ENCODE data around the gene SLC15A4.
"Not testable (repeated sequence)": the region's sequence is repeated elsewhere in the genome, so short reads cannot be mapped to it uniquely, and the experiment has no call there.

The SLC15A4 gene

GRCh38 chr12:128814411-128815261, 9.1 kb downstream of the SLC15A4 start:
- no peak for DNase-seq (ENCODE audit: low read depth in 2 of 2)

DNA sequence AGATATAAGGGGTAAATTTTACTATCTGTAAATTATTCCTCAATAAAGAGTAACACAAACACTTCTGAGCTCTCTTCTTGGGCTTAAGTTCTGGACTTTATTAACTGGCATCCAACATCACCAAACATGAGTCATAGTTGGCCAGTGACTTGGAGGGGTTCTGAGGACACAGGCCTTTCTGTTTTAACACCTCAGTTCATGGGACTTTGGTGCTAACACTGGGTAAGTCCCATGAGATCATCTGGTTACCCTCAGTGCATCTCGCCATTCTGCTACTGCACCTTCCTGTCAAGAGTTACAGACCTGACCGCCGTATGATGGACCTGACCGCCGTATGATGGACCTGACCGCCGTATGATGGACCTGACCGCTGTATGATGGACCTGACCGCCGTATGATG, 9.9 kb downstream of the SLC15A4 start:
- no peak for DNase-seq (ENCODE audit: low read depth in 2 of 2)

GRCh38 chr12:128813392-128813791, 10.4 kb downstream of the SLC15A4 start:
- no peak for DNase-seq (ENCODE audit: low read depth in 2 of 2)

DNA sequence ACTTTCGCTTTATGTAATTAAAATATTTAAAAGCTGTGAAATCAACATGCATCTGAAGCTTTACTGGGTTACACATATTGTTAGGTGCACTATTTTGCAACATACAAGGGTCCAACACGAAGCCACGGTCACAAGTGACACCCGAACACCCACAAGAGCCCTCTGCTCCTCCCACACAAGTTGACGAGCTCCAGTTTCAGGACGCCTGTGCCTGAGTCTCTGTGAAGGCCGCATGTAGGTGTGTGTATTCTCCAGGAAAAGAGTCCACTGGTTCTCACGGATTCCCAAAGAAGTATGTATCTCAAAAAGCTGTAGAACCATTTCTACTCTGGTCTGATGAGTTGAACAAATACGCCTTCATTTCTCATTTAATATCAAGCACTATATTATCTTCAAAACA, 12.0 kb downstream of the SLC15A4 start:
- no peak for DNase-seq (ENCODE audit: low read depth in 2 of 2)

GRCh38 chr12:128810182-128811127, 13.3 kb downstream of the SLC15A4 start:
- DNase-seq (ENCODE audit: low read depth in 2 of 2): no peak

GRCh38 chr12:128808651-128809050, 15.1 kb downstream of the SLC15A4 start:
- DNase-seq (ENCODE audit: low read depth in 2 of 2): no peak

- DNase-seq (ENCODE audit: low read depth in 2 of 2): no peak
Observed at GRCh38 chr12:128807161-128807724, 16.5 kb downstream of the SLC15A4 start.

- no peak for DNase-seq (ENCODE audit: low read depth in 2 of 2)
Observed at GRCh38 chr12:128806573-128806972, 17.2 kb downstream of the SLC15A4 start.

DNA sequence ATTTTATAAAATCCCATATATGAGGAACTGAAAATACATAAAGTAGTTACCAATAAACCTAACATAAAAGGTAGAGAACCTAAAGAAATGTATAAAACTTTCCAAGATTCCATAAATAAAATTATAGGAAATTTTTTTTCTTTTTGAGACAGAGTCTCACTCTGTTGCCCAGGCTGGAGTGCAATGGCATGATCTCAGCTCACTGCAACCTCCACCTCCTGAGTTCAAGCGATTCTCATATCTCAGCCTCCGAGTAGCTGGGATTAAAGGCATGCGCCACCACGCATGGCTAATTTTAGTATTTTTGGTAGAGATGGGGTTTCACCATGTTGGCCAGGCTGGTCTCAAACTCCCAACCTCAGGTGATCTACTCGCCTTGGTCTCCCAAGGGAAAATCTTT, 18.4 kb downstream of the SLC15A4 start:
- not testable (repeated sequence) for DNase-seq (ENCODE audit: low read depth in 2 of 2)

DNA sequence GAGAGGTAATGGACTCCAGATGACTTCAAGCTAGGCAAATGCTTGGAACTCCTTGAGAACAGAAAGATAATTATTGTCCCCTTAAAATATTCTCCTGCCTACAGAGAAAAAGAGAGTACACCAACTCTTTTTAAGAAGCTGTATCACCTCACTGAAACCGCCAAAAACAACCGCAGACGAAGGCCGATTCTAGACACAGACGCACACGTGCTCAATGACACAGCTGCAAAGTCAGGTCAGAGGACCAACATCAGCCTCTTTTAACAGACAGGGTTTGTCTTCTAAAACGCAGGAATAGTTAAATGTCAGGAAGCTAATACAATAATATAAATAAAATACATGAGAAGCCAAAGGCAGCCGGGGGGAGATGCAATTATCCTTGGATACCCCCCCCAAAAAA, 19.0 kb downstream of the SLC15A4 start:
- no peak for DNase-seq (ENCODE audit: low read depth in 2 of 2)

DNA sequence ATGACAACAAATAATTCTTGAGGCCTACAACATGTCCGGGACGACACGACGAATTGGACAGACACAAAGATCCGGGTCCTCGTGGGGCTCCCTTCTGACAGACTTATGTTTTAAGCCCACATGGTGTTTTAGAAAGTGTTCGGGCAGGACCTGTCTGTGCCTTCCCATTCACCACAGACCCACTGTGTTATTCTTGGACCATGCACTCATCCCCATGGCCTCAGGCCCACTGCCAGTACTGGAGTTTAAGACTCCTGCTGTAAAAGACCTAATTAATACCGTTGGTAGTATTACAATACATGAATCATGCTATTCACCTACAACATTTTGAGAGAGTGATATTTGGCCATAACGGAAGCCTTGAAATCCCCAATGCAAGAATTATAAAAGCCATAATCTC, 20.0 kb downstream of the SLC15A4 start:
- no peak for DNase-seq (ENCODE audit: low read depth in 2 of 2)

DNA sequence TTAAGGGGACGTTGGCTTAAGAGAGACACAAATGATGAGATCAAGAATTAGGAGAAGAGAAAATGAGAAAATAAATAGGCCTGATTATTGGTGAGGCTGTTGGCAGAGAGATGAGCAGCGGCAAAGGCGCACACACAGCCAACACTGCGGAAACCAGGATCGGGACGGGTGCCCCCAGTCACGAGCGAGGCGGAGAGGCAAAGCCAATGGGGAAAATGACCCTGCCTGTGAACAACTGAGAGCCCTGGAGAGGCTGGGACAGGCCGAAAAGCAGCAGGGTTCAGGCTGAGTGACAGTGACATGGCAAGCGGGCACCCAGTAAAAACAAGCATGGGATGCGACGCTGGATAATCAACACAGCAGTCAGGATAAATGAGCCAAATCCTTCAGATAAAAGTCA, 21.0 kb downstream of the SLC15A4 start:
- DNase-seq (ENCODE audit: low read depth in 2 of 2): no peak

- no peak for DNase-seq (ENCODE audit: low read depth in 2 of 2)
Observed at GRCh38 chr12:128801879-128802391, 21.8 kb downstream of the SLC15A4 start.

DNA sequence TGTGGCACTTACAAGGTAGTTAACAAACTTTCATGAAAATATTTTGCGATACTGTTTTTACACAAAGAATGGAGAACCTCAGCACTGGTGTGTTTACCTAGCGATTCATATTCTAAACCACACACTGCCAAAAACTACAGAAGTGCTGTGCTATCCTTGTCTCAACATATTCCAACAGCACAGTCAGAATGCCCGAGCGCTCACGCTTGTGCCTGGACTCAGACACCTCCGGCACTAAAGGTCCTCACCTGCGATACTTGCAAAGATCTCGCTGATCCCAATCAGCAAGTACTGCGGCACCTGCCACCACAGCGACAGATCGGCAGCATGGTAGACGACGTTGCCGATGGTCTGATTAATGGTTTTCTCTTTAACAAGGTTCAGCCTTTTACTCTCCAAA, 23.2 kb downstream of the SLC15A4 start:
- no peak for DNase-seq (ENCODE audit: low read depth in 2 of 2)

- DNase-seq (ENCODE audit: low read depth in 2 of 2): no peak
Observed at GRCh38 chr12:128798571-128799341, 25.0 kb downstream of the SLC15A4 start.

DNA sequence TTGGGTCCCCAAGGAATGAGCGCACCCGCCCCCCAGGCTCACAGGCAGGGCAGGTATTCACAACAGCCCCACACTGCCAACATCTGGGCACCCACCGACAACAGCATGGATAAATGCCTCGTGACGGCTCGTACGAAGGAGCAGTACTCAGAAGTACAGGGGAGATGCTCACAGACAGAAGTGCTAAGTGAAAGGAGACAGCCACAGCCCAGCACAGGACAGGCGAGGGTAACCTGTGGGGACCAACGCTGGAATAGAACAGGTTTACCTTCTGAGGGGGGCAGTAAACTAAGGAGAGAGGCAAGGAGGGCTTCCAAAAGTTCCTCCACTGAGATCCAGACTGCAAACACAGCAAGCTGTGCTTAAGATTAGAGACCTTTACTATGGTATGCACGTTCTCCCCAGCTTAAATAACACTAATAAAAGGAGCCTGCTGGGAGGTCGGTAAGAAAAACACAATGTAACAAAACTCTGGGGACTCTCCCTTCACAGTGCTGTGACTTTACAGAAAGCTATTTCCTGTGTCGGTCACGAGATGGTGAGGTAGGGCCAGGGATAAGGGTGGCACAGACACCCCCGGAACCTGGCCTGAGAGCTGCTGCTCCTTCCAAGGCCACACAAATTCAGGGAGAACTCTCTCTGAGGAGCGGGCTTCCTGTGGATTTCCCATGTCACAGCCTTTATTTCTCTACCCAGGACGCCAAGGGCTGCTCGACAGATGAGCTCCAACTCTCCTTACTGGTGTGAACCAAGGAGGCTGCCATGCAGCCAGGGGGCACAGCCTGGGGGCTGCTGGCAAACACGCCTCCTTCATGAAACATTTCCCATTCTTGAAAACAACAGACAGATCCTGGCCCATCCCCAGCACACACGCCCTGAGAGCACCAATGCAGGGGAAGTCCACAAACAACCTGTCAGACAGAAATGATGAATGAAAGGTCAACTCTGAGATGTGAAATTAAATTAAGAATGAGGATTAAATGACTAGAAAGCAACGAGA, 26.3 kb downstream of the SLC15A4 start:
- DNase-seq (ENCODE audit: low read depth in 2 of 2): no peak

GRCh38 chr12:128796439-128797118, 27.2 kb downstream of the SLC15A4 start:
- DNase-seq (ENCODE audit: low read depth in 2 of 2): no peak

DNA sequence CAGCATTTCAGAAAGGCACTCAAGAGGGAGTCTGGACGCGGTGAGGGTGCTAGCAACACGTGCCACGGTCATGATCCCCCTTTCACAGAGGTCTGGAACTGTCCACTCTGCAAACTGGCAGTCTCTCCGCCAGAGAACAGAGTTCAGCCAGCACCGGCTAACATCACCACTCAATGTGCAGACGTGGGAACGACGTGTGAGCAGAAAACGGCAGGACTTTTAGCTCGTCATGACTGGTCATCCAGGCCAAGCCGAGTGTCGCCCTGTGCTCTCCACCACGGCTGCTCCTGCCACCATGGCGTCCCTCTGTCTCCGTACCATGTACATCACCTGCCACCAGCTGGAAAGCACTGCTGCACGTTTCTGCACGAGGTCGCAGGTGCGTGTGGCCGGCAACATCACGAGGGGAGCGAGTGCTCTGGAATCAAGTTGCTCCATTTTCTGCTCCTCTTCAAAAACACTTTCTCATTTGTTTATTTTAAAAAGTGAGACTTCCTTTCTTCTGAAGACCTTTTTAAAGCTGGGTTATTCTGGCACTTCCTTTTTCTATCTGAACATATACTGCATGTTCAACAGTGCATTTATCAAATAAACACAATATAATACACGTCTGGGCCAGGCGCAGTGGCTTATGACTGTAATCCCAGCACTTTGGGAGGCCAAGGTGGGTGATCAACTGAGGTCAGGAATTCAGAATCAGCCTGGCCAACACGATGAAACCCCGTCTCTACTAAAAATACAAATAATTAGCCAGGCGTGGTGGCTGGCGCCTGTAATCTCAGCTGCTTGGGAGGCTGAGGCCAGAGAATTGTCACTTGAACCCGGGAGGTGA, 28.0 kb downstream of the SLC15A4 start:
- no peak for DNase-seq (ENCODE audit: low read depth in 2 of 2)
